ENCODE measurements around the gene ZRANB2. TPM values are rescaled to one million over a fixed set of nuclear protein-coding genes. Genes with fewer than 3 reads are reported as not detected.

The ZRANB2 gene
- total and polyA plus RNA-seq, 10 of the 15 experiments (the other 5 are each of a cell fraction or from before 2014, with no cell fraction given), result 68.4 to 189 (median 138) TPM

DNA sequence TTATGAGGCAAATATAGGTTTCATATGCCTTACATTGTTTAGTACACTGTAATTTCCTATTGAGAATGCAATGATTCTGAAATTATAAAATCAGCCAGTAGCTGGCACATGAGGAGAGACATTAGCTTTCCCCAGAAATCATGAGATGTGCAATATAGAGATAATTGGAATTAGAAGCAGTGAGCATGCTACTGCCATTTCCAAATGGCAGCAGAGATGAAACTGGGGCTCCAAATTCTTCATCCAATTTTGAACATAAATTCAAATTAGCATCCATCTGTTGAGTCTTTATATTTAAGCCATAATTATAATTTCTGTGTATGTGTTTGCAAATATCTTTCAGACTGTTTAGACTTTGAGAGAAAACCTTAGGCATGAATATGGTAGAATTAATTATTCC is 62.0 kb downstream of the ZRANB2 start:
- BruUV-seq (replicated peaks), result no TSS peak
- Histone ChIP-seq H4K20me1 (ENCODE audit: control insufficient read depth, insufficient read depth) (no peaks in the 10 kb centered on the region), H3K4me3 (no peak overlapping the region), H3K4me1 (ENCODE audit: control insufficient read depth, insufficient read depth, low read length) (no peaks in the 10 kb centered on the region), H3K79me2 (ENCODE audit: control insufficient read depth, insufficient read depth, low read length) (no peaks in the 10 kb centered on the region), H2AFZ (ENCODE audit: control insufficient read depth, low read depth, low read length) (no peak overlapping the region), H3K9me3 (replicated peaks; ENCODE audit: control insufficient read depth, insufficient read depth, low read length) (no peaks in the 10 kb centered on the region), H3K27ac (ENCODE audit: control insufficient read depth, insufficient read depth) (no peak overlapping the region), H3K9ac (ENCODE audit: control insufficient read depth, insufficient read depth, low read length) (no peak overlapping the region), H3K36me3 (ENCODE audit: control insufficient read depth in 2 of 2, insufficient read depth in 2 of 2, low read length in 1 of 2) (no peaks in the 10 kb centered on the region), H3K27me3 (replicated peaks in 1 of 2; ENCODE audit: control insufficient read depth in 2 of 2, insufficient read depth in 2 of 2, low read length in 1 of 2) (no peaks in the 10 kb centered on the region), H3K4me2 (ENCODE audit: control insufficient read depth, insufficient read depth) (no peak overlapping the region)
- ATAC-seq (no peak), FAIRE-seq (no peak), DNase-seq (ENCODE audit: low read depth, low spot score) (no peak)
- RAD21 ChIA-PET (ENCODE audit: unreplicated experiment), result no interaction called here
- in situ Hi-C loops (cut with MboI) (no loop called here), intact Hi-C loops (cut with micrococcal nuclease; ENCODE audit: unreplicated experiment) (no loop called here)
- SMC1A ChIA-PET (ENCODE audit: uncharacterized antibody, unreplicated experiment), result no interaction called here
- POLR2A ChIA-PET, result no interaction called here
- CTCF ChIA-PET, result no interaction called here
- TF ChIP-seq TAF1 (IDR thresholded peaks at IDR 0.05; ENCODE audit: borderline replicate concordance, low read depth, low read length) (no peak), NFYA (IDR thresholded peaks at IDR 0.05; ENCODE audit: borderline replicate concordance, low read depth, low read length) (no peak), EZH2 (IDR thresholded peaks at IDR 0.05; ENCODE audit: borderline replicate concordance, control insufficient read depth, low read depth, low read length) (no peak)
- TF ChIP-seq, protein P1, sequence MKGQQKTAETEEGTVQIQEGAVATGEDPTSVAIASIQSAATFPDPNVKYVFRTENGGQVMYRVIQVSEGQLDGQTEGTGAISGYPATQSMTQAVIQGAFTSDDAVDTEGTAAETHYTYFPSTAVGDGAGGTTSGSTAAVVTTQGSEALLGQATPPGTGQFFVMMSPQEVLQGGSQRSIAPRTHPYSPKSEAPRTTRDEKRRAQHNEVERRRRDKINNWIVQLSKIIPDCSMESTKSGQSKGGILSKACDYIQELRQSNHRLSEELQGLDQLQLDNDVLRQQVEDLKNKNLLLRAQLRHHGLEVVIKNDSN (IDR thresholded peaks at IDR 0.05; ENCODE audit: borderline replicate concordance, extremely low read length, insufficient read depth, low read depth, low read length), result no peak
- TF ChIP-seq, protein P2, sequence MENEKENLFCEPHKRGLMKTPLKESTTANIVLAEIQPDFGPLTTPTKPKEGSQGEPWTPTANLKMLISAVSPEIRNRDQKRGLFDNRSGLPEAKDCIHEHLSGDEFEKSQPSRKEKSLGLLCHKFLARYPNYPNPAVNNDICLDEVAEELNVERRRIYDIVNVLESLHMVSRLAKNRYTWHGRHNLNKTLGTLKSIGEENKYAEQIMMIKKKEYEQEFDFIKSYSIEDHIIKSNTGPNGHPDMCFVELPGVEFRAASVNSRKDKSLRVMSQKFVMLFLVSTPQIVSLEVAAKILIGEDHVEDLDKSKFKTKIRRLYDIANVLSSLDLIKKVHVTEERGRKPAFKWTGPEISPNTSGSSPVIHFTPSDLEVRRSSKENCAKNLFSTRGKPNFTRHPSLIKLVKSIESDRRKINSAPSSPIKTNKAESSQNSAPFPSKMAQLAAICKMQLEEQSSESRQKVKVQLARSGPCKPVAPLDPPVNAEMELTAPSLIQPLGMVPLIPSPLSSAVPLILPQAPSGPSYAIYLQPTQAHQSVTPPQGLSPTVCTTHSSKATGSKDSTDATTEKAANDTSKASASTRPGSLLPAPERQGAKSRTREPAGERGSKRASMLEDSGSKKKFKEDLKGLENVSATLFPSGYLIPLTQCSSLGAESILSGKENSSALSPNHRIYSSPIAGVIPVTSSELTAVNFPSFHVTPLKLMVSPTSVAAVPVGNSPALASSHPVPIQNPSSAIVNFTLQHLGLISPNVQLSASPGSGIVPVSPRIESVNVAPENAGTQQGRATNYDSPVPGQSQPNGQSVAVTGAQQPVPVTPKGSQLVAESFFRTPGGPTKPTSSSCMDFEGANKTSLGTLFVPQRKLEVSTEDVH (IDR thresholded peaks at IDR 0.05; ENCODE audit: low read depth, partially characterized antibody), result no peak

All from GM12878 (cell line).